GM12874 (cell line): ENCODE results near the gene NLRP2B.

ENCODE experiments used
- CTCF ChIP-seq: IDR thresholded peaks from 2 replicates; pipeline ENCODE4 v1.5.1; 2011; ENCODE audit warnings: low read depth, mild to moderate bottlenecking, control low read depth, low read length, moderate library complexity; ENCODE audit not compliant: insufficient read depth

NLRP2B gene

GRCh38 chrX:57640674-57641016 is 39.4 kb downstream of the NLRP2B start:
- TF ChIP-seq CTCF = no peak
